GM21515 (cell line): ENCODE measurements around the gene KNDC1.

Experiments used
- ATAC-seq: cut with Tn5 transposase; IDR thresholded peaks from one replicate; pipeline ENCODE4 v1.9.1; 2021; ENCODE audit not compliant: unreplicated experiment

Gene KNDC1

DNA sequence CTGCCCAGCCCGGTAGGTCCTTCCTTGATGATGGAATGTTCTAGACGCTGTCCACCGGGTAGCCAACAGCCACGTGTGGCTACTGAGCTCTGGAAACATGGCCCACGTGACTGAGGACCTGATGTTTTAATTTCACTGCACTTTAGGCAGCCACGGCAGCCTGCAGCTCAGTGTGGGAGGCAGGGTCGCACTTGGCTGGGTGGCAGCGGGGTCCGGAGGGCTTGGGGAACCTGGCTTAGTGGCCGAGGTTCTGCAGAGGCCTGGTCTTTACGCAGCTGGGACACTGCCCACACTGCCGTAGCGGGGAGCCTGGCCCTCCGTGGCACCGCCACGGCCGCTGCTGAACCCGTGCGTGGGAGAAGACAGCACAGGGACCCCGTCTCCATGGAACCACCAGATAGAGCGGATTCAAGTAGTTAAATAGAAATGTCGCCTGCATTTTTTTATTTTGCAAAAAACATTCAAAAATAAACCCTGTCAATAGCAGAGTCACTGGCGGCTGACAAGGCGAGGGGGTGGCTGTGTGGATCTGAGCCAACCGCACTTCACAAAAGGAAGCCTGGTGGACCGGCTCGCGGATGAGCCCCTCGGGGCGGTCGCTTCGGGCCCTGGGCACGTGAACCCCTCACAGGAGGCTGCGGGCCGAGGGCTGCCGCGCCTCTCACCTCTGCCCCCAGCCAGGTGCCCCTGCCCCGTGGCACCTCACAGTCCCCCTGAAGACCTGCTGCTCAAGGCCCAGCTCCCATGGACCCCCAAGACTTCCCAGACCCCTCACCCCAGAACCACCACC lies 44.4 kb downstream of the KNDC1 start:
- ATAC-seq = no peak

DNA sequence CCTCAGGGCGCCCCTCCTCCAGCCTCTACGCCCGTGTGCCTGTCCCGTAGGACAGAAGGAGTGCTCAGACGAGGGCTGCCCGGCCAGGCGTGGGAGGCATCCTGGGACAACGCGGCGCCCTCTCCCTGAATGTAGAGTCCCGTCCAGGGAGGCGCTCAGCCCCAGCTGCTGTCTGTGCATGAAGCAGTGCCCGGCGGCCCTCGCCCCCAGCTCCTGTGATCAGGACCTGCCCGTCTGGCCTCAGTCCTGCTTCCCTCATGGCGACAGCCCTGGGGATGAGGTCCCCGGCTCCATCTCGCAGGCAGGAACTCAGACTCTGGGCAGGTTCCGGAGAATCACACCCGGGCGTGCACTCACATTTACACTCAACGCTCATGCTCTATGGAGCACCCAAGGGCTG lies 45.1 kb downstream of the KNDC1 start:
- no peak for ATAC-seq

DNA sequence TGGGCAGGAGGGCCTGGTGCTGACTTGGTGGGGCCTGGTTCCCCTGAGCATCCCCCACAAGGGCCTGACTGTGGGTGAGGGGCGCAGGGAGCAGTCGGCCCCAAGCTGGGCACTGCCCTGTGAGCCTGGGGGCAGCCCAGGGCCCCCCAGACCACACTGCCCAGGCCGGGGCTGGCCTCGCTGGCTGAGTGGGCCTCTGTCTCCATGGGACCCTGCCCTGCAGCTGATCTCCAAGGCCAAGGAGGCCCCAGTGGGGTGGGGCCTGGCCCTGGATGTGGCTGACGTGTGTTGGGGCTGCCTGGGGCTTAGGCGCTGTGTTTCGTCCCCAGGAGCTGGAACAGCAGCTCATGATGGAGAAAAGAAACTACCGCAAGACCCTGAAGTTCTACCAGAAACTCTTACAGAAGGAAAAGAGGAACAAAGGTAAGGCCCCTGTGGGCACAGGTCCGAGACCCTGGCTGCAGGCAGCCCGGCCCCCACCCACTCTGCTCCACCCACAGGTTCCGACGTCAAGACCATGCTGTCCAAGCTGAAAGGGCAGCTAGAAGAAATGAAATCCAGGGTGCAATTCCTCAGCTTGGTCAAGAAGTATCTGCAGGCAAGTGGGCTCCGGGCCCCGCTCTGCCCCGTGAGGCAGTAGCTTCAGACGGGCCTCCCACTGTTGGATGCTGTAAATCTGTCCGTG lies 46.5 kb downstream of the KNDC1 start:
- ATAC-seq = no peak

DNA sequence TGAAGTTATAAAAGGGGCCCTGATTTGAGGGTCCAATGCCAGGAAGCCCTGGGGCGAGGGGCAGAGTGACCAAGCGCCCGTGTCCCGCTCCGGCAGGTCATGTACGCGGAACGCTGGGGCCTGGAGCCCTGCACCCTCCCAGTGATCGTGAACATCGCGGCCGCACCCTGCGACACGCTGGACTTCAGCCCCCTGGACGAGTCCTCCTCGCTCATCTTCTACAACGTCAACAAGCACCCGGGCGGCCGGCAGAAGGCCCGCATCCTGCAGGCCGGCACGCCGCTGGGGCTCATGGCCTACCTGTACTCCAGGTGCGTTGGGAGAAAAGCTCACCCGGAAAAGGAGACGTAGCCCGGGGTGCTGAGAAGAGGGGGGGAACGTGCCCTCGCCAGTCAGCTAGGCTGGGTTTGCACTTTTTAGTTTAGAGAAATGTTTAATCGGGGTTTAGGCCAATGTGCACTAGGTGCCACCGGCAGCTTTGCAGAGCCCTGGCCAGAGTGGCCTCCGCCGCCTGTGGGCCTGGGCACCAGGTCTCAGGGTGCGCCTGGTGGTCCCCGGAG lies 47.1 kb downstream of the KNDC1 start:
- ATAC-seq = no peak

DNA sequence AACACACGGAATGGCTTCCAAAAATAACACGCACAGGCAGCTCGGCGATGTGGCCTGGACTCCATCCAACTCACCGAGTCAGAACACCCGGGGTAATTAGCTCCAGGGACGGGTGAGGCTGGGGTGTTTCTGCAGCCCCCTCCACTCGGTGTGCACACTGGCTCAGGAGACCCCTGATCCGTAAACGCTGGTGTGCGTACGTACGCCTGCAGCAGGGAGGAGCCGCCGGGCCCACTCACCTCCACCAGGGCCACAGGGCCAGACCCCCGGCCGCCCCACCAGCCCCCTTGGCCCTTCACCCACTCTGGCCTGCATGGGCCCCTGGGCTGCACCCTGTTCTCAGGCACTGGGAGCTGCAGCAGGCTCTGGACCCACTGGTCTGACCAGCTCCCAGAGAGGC lies 47.6 kb downstream of the KNDC1 start:
- ATAC-seq = no peak

DNA sequence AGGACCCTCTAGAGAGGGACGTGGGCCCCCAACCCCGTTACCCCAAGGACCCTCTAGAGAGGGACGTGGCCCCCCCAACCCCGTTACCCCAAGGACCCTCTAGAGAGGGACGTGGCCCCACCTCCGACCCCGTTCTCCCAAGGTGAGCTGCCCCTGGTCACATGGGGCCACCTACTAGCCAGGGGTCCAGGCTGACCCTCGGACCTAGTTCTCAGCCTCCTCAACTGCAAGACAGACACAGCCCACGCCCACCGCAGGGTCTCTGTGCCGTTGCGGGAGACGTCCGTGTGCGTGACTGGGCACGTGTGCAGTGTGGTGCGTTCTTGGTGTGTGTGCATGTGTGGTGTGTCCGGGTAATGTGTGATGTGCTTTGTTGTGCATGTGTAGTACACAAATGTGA lies 48.4 kb downstream of the KNDC1 start:
- no peak for ATAC-seq

DNA sequence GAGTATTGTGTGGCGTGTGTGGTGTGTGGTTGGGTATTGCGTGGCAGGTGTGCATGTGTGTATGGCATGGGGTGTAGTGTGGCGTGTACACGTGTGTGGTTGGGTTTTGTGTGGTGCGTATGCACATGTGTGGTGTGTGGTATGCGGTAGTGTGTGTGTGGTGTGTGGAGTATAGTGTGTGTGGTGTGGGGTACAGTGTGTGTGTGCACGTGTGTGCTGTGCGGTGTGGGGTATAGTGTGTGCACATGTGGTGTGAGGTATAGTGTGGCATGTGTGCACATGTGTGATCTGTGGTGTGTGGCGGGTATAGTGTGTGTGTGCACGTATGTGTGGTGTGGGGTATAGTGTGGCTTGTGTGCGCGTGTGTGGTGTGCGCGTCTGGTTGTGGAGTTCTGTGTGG lies 49.1 kb downstream of the KNDC1 start:
- no peak for ATAC-seq

DNA sequence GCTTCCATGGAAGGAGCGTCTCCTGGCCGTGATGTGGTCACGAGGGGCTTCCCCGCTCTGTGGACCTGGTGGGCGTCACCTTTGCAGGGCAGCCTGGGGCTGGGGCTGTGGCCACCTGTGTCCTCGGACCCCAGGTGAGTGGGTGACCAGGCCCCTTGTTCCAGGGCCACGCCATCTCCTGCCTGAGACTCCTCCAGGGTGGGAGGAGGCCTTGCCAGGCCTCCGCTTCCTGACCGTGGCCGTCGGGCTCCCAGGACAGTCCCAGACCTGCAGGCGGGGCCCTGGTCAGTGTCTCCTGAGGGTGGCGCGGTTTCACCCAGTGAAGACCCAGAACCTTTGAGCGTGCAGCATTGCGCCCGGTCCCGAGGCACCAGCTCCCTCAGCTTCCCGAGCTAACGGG lies 49.6 kb downstream of the KNDC1 start:
- no peak for ATAC-seq

DNA sequence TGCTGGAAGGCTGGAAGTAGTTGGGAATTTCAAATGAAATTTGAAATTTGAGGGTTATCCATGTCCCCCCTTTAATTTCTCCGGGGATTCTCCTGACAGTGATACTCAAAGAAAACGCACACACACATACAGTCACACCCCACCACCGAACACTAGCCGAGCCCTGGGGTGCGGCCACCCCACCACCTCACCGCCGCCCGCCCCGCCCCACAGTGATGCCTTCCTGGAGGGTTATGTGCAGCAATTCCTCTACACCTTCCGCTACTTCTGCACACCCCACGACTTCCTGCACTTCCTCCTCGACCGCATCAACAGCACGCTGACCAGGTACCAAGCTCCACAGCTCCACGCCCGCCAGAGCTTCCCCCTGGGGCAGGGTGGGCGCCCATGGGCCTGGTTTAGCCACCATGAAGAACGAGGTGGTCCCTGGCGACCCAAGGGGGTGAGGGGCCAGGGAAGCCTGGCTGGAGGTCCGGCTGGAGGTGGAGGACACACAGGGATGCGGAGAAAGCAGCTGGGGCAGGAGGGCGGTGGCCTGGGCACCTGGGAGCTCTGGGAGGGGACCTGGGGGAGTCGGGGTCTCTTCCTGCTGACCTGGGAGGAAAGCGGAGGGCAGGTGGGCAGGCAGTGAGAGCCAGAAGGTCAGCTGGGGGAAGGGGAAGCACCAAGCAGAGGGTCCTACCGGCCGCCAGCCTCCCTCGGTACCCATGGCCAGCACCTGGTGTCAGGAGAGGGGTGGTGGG lies 50.5 kb downstream of the KNDC1 start:
- no peak for ATAC-seq

DNA sequence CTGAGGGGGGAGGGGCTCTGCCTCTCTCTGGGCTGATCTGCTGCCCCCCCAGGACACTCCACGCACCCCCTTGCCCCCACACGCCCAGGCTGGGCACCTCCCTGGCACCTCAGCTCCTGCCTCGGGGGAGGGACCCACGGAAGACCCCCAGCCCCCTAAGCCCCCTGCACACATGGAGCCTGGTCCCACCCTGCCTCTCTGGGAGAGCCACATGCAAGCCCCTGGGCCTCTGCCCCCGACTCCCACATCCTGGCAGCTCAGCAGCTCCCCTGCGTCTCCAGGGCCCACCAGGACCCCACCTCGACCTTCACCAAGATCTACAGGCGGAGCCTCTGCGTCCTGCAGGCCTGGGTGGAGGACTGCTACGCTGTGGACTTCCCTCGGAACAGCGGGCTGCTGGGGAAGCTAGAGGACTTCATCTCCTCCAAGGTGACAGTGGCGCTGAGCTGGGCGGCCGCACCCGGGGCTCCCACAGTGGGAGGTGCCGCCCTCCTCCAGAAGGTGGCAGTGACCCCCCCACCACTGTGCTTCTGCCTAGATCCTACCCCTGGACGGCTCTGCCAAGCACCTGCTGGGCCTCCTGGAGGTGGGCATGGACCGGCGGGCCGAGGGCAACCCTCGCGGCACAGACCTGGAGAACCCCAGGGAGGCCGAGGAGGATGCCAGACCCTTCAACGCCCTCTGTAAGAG lies 51.3 kb downstream of the KNDC1 start:
- no peak for ATAC-seq

DNA sequence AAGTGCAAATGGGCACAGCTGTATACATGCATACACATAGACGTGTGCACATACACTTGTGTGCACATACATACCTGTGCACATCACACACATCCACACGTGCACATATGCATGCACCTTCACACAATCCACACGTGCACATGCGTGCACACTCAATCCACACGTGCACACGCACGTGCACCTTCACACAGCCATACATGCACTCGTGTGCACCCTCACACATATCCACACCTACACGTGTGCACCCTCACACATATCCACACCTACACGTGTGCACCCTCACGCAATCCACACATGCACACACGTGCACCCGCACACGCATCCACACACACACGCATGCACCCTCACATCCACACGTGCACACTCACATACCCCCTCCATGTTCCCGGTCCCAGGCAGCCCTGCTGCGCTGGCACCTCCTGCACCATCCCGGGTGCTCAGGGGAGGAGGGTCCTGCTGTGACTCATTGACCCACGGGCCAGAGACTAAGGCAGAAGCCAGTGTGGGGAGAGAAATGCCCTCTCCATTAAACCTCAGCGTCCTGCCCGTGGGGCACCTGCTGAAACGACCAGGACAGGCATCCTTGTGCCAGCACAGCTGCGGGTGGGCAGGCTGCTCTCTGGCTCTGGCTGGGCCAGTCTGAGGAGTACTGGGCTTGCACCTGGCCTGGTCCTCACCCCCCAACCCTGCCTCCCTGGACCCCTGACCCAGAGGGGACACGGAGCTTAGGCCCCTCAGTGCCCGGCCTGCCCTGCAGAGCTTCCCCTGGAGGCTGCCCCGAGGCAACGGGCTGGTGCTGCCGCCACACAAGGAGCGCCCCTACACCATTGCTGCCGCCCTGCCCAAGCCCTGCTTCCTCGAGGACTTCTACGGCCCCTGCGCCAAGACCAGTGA lies 52.2 kb downstream of the KNDC1 start:
- no peak for ATAC-seq

DNA sequence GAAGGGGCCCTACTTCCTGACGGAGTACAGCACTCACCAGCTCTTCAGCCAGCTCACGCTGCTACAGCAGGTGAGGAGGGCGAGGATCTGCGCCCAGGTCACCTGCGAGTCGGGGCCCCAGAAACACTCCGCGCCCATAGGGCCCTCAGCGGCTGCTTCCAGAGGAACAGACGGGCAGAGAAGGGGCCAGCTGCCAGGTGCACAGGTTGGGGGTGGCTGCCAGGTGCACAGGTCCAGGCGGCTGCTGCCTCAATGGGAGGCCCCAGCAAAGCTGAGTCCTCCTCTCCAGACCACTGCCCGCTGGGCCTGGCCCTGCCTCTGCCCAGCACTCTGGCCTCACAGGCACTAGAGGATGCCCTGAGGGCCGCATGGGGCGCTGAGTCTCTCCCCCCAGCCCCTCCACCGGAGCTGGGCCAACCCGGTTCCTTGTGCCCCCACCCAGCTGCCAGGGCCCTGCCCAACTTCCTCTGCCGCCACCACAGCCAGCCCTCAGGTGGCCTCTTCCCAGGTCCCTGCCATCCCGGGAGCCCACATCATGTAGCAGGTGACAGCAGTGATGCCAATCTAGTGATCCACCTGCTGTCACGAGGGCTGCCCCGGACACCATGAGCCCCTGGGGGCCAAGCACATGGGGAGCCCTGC lies 53.0 kb downstream of the KNDC1 start:
- no peak for ATAC-seq

DNA sequence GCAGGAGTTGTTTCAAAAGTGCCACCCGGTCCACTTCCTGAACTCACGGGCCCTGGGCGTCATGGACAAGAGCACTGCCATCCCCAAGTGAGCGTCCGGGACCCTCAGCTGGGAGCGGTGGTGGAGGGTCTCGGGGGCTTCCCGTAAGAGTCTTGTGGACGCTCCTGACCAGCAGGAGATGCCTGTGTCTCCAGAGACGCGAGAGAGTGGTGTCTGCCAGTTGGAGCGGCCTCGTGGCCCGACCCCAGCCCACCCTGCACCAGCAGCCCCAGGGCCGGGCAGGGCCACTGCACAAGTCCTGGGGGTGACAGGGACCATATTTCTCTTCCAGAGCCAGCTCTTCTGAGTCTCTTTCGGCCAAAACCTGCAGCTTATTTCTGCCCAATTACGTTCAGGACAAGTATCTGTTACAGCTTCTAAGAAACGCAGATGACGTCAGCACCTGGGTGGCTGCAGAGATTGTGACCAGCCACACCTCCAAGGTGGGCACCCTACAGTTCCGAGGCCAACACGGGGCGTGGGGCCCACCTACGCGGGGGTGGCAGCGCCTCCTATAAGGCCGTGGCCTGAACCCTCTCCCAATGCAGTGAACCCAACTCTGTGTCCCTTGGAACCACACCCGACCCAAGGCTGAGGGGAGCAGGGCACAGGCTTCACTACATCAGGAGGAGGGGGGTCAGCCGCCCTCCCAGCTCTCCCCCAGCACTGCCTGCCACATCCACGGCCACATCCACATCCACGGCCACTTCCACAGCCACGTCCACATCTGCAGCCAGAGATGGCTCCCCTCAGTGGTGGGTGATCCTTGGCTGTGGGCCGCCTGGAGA lies 53.8 kb downstream of the KNDC1 start:
- ATAC-seq = no peak

DNA sequence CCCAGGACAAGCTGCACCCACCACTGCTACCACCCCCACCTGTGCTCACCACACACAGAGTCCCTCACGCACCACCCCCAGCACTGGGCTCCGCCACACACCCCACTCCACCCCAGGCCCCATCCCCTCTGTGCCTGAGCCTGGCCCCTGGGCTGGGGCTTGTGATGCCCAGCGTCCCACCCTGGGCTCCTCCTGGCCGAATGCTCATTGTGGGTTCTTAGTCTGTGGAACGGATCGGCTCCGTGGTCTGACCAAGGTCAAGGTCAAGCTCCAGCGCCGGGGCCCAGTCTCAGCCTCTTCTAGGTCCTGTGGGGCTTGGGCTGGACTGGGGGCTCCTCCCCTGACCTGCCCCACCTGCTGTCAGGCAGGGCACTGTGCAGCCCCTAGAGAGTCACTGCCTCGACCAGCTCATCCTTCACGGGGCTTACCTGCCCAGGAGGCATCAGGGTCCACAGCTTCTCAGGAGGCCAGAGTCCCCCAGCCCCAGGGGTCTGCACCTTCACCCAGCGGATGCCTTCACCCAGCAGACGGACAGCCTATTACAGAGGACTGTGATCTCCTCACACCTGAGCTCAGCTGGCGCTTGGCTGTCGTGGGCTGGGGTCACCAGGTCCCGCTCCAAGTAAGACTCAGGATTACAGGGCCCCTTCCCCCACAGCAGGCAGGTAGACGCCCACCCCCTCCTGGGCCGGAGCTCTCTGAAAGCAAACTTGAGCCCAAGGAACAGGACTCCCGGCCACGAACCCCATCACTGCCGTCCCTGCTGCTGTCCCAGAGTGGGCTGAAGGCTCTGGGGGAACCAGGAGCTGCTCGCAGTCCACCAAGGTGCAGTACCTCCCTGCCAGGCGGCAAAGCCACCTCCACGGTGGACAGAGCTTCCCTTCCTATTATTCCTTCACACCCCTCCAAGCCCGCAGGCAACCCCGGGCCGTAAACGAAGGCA lies 54.7 kb downstream of the KNDC1 start:
- ATAC-seq = no peak

DNA sequence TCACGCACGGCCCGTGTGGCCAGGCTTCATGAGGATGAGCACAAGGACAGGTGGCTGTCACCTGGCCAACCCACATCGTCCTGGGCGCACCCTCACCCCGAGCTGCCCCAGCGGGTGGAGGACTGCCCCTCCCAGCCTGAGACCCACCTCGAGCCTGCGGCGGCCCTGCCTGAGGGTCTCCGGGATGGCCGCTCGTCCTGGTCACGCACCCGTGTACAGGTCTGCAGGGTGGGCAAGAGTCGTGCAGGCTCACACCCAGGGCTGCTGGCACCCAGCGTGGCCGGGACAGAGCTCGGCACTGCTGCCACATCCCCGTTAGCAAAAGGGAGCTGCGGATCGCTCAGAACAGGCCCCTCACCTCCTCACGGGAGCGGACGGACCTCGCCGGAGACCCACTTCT lies 55.6 kb downstream of the KNDC1 start:
- ATAC-seq = no peak

DNA sequence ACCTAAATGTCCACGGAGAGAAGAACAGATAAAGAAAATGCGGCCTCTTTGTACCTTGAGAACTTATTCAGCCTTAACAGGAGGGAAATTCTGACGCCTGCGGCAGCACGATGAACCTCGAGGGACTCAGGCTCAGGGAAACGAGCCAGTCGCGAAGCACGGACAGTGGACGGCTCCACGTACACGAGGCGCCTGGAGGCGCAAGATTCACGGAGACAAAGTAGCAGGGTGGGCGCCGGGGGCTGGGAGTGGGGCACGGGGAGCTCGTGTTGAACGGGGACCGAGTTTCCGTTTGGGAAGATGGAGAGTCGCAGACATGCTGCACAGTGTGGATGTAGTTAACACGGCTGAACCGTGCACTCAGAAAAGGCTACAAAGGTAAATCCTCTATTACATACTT lies 56.8 kb downstream of the KNDC1 start:
- ATAC-seq = no peak

DNA sequence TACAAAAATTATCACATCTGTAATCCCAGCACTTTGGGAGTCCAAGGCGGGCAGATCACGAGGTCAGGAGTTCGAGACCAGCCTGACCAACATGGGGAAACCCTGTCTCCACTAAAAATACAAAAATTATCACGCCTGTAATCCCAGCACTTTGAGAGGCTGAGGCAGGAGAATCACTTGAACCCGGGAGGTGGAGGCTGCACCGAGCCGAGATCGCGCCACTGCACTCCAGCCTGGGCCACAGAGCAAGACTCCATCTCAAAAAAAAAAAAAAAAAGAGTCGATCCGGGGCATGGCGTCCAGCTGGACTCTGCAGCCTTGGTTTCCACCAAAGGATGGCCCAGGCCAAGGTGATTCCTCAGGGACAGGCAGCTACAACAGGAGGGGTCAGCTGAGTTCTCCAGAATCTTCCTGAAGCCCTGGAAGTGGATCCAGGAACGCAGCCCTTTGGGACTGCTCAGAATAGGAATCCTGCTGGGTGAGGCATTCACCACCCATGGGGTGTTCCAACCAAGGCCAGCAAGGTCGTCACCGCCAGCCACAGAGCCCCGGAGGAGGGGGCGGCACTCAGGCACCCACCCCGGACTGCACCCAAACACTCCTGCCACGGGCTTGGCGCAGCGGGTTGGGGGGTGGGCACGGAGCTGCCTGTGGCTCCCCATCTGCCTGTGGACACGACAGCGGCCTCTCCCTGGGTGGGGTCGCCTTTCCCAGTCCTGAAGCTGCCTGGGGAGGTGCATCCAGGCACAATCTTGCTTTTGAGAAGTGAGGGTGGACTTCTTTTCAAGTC lies 58.0 kb downstream of the KNDC1 start:
- no peak for ATAC-seq
